Mucosa of rectum (tissue), 2 donors: ENCODE measurements around the gene POLR2E.

ENCODE experiments used
- H3K27ac ChIP-seq, 2 donors: one replicate each; pipeline ENCODE4 v1.7.0; 2013; ENCODE audit warnings: inconsistent platforms in 2 of 2, low read depth in 2 of 2, low read length in 2 of 2
- H3K27me3 ChIP-seq, 2 donors: one replicate each; pipeline ENCODE4 v1.7.0; 2013; ENCODE audit warnings: low read length in 2 of 2; ENCODE audit not compliant: control insufficient read depth in 2 of 2, insufficient read depth in 2 of 2
- H3K36me3 ChIP-seq, 2 donors: one replicate each; pipeline ENCODE4 v1.7.0; 2013; ENCODE audit warnings: low read length in 2 of 2; ENCODE audit not compliant: control insufficient read depth in 2 of 2, insufficient read depth in 2 of 2
- H3K4me1 ChIP-seq, 2 donors: one replicate each; pipeline ENCODE4 v1.7.0; 2013; ENCODE audit warnings: low read length in 2 of 2, mild to moderate bottlenecking in 1 of 2; ENCODE audit not compliant: control insufficient read depth in 2 of 2, insufficient read depth in 2 of 2
- H3K4me3 ChIP-seq, 2 donors: one replicate each; pipeline ENCODE4 v1.7.0; 2013; ENCODE audit warnings: low read length in 2 of 2
- H3K9ac ChIP-seq, 2 donors: one replicate each; pipeline ENCODE4 v1.7.0; 2013; ENCODE audit warnings: low read length in 2 of 2, low read depth in 1 of 2, mild to moderate bottlenecking in 1 of 2
- H3K9me3 ChIP-seq, 2 donors: one replicate each; pipeline ENCODE4 v1.7.0; 2013; ENCODE audit warnings: low read length in 2 of 2; ENCODE audit not compliant: control insufficient read depth in 2 of 2
- donor health status: healthy.
- donor health status: Normal muscosa, but diverticular disease.

POLR2E gene

DNA sequence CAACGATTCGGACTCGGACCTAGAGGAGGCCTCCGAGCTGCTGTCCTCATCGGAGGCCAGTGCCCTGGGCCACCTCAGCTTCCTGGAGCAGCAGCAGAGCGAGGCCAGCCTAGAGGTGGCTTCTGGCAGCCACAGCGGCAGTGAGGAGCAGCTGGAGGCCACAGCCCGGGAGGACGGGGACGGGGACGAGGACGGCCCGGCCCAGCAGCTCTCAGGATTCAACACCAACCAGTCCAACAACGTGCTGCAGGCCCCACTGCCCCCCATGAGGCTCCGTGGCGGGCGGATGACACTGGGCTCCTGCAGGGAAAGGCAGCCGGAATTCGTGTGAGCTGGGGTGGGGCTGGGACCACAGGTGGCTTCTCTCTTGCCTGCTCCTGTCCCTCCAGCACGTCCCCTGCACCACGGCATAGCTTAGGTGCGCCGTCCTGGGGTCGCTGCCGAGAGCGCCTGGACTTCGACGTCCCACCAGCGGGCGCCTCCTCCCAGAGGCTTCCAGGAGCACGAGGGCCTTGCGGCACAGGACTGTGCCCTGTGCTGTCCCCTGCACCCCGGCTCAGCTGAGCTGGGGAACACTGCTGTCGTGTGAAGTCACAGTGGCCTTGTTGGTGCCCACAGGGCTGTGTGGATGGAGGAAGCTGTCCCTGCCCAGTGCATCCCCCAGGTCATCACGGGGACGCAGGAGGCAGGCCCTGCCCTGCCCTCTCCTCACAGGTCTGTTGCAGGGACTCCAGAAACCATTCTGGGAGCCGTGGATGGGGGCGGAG lies 9.3 kb downstream of the POLR2E start:
- no peak overlapping the region for H3K27ac ChIP-seq

DNA sequence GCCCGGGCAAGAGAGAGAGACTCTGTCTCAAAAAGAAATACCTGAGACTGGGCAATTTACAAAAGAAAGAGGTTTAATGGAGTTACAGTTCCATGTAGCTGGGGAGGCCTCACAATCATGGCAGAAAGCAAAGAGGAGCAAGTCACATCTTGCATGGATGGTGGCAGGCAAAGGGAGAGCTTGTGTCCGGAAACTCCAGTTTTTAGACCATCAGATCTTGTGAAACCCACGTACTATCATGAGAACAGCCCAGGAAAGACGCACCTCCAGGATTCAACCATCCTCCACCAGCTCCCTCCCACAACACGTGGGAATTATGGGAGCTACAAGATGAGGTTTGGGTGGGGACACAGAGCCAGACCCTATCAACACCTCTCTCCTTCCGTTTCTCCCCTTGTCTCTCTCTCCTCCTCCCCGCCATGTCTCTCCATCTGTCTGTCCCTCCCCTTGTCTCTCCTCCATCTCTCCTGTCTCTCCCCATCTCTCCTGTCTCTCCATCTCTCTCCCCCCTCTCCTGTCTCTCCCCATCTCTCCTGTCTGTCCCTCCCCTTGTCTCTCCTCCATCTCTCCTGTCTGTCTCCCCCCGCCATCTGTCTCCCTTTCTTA lies 10.0 kb downstream of the POLR2E start:
- no peak overlapping the region for H3K27ac ChIP-seq
- no peak overlapping the region for H3K4me3 ChIP-seq
- peaks cover 26 to 31% of the 10 kb centered on the region in 2 donors for H3K36me3 ChIP-seq
- H3K9ac ChIP-seq, result no peak overlapping the region
- H3K9me3 ChIP-seq, result no peaks in the 10 kb centered on the region
- peaks cover 22% of the 10 kb centered on the region in 2 donors for H3K4me1 ChIP-seq
- H3K27me3 ChIP-seq, result peaks cover 0 to 2% of the 10 kb centered on the region in 2 donors

More for the DNA sequence above, 9.3 kb downstream of the POLR2E start:
- no peak overlapping the region for H3K9ac ChIP-seq
- peaks cover 0 to 2% of the 10 kb centered on the region in 2 donors for H3K27me3 ChIP-seq
- no peak overlapping the region for H3K4me3 ChIP-seq
- no peaks in the 10 kb centered on the region for H3K9me3 ChIP-seq
- peaks cover 24 to 34% of the 10 kb centered on the region in 2 donors for H3K36me3 ChIP-seq
- peaks cover 22% of the 10 kb centered on the region in 2 donors for H3K4me1 ChIP-seq

DNA sequence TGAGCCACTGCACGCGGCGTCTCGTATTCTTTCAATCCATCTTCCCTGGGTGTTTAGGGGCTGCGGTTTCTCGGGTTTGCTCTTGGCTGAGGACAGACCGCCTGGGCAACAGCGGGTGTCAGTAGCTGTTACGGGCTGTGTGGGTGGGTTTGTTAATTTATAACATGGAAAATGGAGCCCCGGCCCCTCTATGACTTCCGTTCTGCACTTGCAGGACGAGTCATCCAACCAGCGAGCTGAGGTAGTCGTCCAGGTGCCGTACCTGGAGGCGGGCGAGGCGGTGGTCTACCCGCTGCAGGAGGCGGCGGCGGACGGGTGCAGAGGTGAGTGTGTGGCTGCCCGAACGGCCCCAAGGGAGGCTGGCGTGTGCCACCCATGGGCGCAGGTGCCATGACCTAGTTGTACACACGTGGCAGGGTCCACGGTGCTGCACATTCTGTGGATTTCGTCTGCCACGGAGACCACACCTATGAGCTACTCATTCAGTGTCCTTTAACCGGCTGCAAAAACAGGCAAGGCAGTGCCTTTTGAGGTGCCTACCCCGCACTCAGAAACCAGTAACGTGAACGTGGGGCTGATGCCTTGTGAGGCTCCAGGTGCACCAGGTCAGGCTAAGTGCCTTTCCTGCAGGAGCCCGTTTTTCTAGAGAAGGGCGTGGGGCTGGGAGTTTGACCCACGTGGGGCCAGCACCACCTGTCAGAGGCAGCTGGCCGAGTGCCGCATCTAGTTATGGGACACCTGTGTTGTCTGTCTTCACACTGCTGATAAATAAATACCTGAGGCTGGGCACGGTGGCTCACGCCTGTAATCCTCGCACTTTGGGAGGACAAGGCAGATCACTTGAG lies 10.9 kb downstream of the POLR2E start:
- Histone ChIP-seq H3K27ac (no peak overlapping the region), H3K9me3 (no peaks in the 10 kb centered on the region), H3K36me3 (peaks cover 22 to 33% of the 10 kb centered on the region in 2 donors), H3K4me3 (no peak overlapping the region), H3K9ac (no peak overlapping the region), H3K4me1 (peaks cover 20 to 22% of the 10 kb centered on the region in 2 donors), H3K27me3 (peaks cover 0 to 2% of the 10 kb centered on the region in 2 donors)

DNA sequence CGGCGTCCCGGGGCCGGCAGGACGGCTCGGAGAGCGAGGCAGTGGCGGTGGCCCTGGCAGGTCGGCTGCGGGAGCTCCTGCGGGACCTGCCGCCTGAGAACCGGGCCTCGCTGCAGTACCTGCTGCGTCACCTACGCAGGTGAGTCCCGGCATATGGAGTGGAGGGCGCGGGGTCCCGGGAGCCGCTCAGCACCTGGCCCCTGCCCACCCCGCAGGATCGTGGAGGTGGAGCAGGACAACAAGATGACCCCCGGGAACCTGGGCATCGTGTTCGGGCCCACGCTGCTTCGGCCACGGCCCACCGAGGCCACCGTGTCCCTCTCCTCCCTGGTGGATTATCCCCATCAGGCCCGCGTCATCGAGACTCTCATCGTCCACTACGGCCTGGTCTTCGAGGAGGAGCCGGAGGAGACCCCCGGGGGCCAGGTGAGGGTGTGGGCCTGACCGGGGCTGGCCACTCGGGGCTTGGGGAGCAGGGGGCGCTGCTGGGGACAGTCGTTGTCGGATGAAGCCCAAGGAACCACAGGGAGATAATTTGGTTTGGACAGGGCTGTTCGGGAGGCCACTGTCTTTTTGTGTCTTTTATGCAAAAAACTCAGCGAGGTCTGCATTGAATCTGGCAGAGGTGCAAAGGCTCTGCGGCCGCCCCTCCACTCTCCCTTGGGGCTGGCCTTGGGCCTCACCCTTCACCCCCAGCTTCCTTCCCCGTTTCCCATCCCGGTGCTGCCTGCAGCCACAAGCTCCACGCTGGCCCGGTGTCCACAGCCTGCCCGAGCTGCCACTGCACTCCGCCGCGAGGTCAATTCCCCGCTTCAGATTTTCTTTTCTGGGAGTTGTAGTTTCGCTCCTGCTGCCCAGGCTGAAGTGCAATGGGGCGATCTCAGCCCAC lies 12.0 kb downstream of the POLR2E start:
- Histone ChIP-seq H3K4me3 (peak overlapping the region; percentile 52 to 62), H3K9ac (peak overlapping the region; percentile 47 to 75), H3K4me1 (peaks cover 14 to 19% of the 10 kb centered on the region in 2 donors), H3K27ac (peak overlapping the region; percentile 88 to 92), H3K9me3 (no peaks in the 10 kb centered on the region), H3K36me3 (peaks cover 22 to 31% of the 10 kb centered on the region in 2 donors), H3K27me3 (peaks cover 0 to 2% of the 10 kb centered on the region in 2 donors)

DNA sequence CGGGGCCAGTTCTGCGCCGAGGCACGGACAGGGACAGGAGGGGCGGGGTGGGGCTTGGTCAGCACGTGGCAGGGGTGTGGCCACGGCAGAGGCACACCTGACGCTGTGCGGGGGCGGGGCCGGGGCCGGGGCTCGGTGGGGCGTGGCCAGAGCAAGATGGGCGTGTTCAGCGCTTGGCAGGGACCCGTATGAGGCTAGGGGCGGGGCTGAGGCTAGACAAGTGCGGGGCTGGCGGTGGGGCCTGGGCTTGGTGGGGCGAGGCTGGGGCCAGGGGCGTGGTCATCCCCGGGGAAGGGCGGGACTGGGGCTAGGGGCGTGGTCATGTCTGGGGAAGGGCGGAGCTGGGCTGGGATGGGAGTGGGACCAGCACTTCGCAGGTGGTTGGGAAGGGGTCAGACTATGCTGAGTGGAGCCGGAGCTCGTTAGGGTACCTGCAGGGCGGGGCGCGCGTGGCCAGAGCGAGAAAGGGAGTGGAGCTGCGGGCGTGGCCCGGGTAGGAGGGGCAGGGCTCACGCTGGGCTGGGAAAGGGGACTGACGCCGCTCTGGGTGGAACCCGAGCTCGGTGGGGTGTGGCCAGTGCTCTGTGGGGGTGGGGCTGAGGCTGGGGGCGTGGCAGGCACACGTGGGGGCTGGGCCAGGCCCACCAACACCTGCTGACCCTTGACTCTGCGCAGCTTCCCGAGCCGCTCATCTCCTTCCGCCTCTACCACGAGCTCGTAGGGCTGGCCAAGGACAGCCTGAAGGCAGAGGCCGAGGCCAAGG lies 12.8 kb downstream of the POLR2E start:
- H3K36me3 ChIP-seq, result peaks cover 22 to 23% of the 10 kb centered on the region in 2 donors
- H3K27ac ChIP-seq, result peak overlapping the region; percentile 88 to 92

DNA sequence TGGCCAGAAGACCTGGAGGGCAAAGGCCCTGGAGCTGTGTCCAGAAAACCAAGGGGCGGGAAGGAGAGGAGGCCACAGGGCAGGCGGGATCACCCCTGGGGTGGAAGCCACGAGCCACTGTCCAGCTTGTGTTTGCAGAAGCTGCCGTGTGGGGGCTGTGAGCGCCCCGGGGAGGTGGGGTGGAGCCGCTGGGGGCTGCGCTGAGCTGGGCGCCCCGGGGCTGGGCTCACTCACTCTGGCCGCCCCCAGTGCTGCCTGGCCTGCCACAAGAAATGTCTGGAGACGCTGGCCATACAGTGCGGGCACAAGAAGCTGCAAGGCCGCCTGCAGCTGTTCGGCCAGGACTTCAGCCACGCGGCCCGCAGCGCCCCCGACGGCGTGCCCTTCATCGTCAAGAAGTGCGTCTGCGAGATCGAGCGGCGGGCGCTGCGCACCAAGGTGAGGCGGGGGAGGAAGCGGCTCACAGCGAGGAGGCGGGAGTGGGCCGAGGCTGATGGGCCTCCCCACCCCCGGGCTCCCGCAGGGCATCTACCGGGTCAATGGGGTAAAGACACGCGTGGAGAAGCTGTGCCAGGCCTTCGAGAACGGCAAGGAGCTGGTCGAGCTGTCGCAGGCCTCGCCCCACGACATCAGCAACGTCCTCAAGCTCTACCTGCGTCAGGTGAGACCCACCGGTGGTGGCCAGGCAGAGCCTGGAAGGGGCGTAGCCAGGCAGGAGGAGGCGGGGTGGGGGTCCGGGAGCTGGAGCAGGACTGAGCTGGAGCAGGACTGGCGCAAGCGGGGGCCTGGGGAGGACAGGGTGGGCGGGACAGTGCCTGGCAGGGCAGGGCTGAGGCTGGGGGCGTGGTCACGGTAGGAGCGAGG lies 13.6 kb downstream of the POLR2E start:
- Histone ChIP-seq H3K27ac (peak overlapping the region; percentile 67), H3K4me3 (peak overlapping the region; percentile 27 to 48), H3K9me3 (no peaks in the 10 kb centered on the region), H3K36me3 (peaks cover 17 to 22% of the 10 kb centered on the region in 2 donors), H3K27me3 (peaks cover 0 to 2% of the 10 kb centered on the region in 2 donors), H3K9ac (peak overlapping the region in 1 of 2 donors; percentile 43), H3K4me1 (peaks cover 20 to 26% of the 10 kb centered on the region in 2 donors)

More for the DNA sequence above, 12.8 kb downstream of the POLR2E start:
- H3K9me3 ChIP-seq, result no peaks in the 10 kb centered on the region
- peaks cover 17 to 22% of the 10 kb centered on the region in 2 donors for H3K4me1 ChIP-seq
- peaks cover 0 to 2% of the 10 kb centered on the region in 2 donors for H3K27me3 ChIP-seq
- H3K4me3 ChIP-seq, result peak overlapping the region; percentile 52 to 62
- peak overlapping the region; percentile 47 to 75 for H3K9ac ChIP-seq

DNA sequence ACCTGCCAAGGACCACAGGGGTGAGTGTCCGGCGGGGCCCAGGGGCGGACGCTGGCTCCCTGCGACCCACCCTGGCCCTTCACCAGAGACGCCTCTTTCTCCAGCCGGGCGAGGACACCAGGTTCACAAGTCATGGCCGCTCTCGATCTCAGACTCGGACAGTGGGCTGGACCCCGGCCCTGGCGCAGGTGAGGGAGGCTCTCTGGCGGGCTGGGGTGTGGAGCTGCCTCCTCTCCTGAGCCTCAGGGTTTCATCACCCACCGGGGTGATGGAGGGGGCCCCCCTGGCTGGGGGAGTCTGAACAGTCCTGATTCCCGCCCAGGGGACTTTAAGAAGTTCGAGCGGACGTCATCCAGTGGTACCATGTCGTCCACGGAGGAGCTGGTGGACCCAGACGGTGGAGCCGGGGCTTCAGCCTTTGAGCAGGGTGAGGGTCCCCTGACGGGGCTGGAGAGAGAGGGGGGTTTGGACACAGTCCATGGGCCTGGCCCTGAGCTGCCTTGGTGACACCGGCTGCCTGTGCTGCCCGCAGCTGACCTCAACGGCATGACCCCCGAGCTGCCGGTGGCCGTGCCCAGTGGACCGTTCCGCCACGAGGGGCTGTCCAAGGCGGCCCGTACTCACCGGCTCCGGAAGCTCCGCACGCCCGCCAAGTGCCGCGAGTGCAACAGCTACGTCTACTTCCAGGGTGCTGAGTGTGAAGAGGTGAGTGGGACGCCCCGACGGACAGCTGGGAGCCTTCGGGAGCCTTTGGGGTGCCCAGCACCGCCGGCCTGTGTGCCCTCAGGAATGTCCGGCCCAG lies 14.6 kb downstream of the POLR2E start:
- Histone ChIP-seq H3K4me1 (peaks cover 26 to 33% of the 10 kb centered on the region in 2 donors), H3K27ac (no peak overlapping the region), H3K9ac (no peak overlapping the region), H3K9me3 (no peaks in the 10 kb centered on the region), H3K36me3 (peaks cover 14 to 16% of the 10 kb centered on the region in 2 donors), H3K27me3 (peaks cover 0 to 2% of the 10 kb centered on the region in 2 donors), H3K4me3 (no peak overlapping the region)

DNA sequence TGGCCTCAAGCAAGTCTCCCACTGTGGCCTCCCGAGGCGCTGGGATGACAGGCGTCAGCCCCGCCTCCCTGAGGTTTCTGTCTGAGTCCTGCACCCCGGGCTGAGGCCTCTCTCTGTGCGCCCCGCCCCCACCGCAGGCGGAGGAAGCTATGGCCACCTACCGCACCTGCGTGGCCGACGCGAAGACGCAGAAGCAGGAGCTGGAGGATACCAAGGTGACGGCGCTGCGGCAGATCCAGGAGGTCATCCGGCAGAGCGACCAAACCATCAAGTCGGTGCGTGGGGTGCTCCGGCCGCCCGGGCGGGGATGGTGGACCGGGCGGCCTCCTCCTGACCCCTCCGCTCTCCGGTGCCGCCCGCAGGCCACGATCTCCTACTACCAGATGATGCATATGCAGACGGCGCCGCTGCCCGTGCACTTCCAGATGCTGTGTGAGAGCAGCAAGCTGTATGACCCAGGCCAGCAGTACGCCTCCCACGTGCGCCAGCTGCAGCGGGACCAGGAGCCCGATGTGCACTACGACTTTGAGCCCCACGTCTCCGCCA lies 15.5 kb downstream of the POLR2E start:
- Histone ChIP-seq H3K4me3 (no peak overlapping the region), H3K4me1 (peaks cover 27 to 40% of the 10 kb centered on the region in 2 donors), H3K27ac (no peak overlapping the region), H3K9me3 (no peaks in the 10 kb centered on the region), H3K27me3 (peaks cover 0 to 2% of the 10 kb centered on the region in 2 donors), H3K9ac (no peak overlapping the region), H3K36me3 (peaks cover 8 to 11% of the 10 kb centered on the region in 2 donors)
